Neural cell (in vitro differentiated cells): Measurements from ENCODE around the gene ZNF177. TPM values are rescaled to one million over a fixed set of nuclear protein-coding genes. Genes with fewer than 3 reads are reported as not detected.

Source experiments
- H2AFZ ChIP-seq: fragments of 200-600, 300-800 bp; sonication (generic), shearing (Covaris generic); 2 replicates; pipeline ENCODE4 v1.6.0; 2014; ENCODE audit warnings: low read depth, mild to moderate bottlenecking, antibody characterized with exemption, low read length, moderate library complexity
- H3F3A ChIP-seq: fragments of 200-600 bp; shearing (Covaris generic); 2 replicates; pipeline ENCODE4 v1.6.1; 2016; ENCODE audit warnings: mild to moderate bottlenecking, moderate library complexity, mixed read lengths, antibody characterized with exemption, low read length; ENCODE audit not compliant: insufficient read depth, poor library complexity, severe bottlenecking
- H3K27ac ChIP-seq: fragments of 200-600, 300-800 bp; sonication (generic), shearing (Covaris generic); 2 replicates; pipeline ENCODE4 v1.5.1; 2014; ENCODE audit warnings: mild to moderate bottlenecking, low read length, moderate library complexity
- H3K27me3 ChIP-seq: fragments of 300-800, 200-600 bp; sonication (generic), shearing (Covaris generic); 2 replicates; pipeline ENCODE4 v1.6.0; 2014; ENCODE audit warnings: mild to moderate bottlenecking, low read depth, low read length, moderate library complexity; ENCODE audit not compliant: insufficient read depth
- H3K36me3 ChIP-seq: fragments of 300-800, 200-600 bp; sonication (generic), shearing (Covaris generic); 2 replicates; pipeline ENCODE4 v1.5.1; 2014; ENCODE audit warnings: mild to moderate bottlenecking, antibody characterized with exemption, low read length, moderate library complexity; ENCODE audit not compliant: insufficient read depth
- H3K4me2 ChIP-seq: fragments of 300-800, 200-600 bp; sonication (generic), shearing (Covaris generic); 2 replicates; pipeline ENCODE4 v1.6.0; 2014; ENCODE audit warnings: mild to moderate bottlenecking, low read length
- H3K4me3 ChIP-seq: fragments of 300-800, 200-600 bp; sonication (generic), shearing (Covaris generic); 2 replicates; pipeline ENCODE4 v1.5.1; 2014; ENCODE audit warnings: mild to moderate bottlenecking, low read length, moderate library complexity
- H3K79me2 ChIP-seq: fragments of 200-600 bp; shearing (Covaris generic); replicated peaks from 2 replicates; pipeline ENCODE4 v1.6.0; 2014; ENCODE audit warnings: mild to moderate bottlenecking, low read length, moderate library complexity; ENCODE audit not compliant: insufficient read depth
- H3K9ac ChIP-seq: fragments of 300-800, 200-600 bp; sonication (generic), shearing (Covaris generic); 2 replicates; pipeline ENCODE4 v1.6.1; 2016; ENCODE audit warnings: mild to moderate bottlenecking, low read length, mixed read lengths
- H3K9me2 ChIP-seq: fragments of 200-600 bp; shearing (Covaris generic); 2 replicates; pipeline ENCODE4 v1.6.1; 2016; ENCODE audit warnings: mild to moderate bottlenecking, low read length, mixed read lengths; ENCODE audit not compliant: insufficient read depth
- H3K9me3 ChIP-seq: fragments of 200-600, 300-800 bp; sonication (generic), shearing (Covaris generic); 2 replicates; pipeline ENCODE4 v1.6.1; 2016; ENCODE audit warnings: mild to moderate bottlenecking, mixed run types, low read length, moderate library complexity, mixed read lengths
- H4K20me1 ChIP-seq: fragments of 200-600 bp; shearing (Covaris generic); 2 replicates; pipeline ENCODE4 v1.6.1; 2016; ENCODE audit warnings: mild to moderate bottlenecking, mixed run types; ENCODE audit not compliant: insufficient read depth
- CTCF ChIP-seq: fragments of 450-650 bp; IDR thresholded peaks from 2 replicates; pipeline ENCODE4 v1.5.1; 2014; ENCODE audit warnings: antibody characterized with exemption, mild to moderate bottlenecking, moderate library complexity; ENCODE audit not compliant: poor library complexity, severe bottlenecking
- EZH2 ChIP-seq: fragments of 200-600, 300-800 bp; shearing (Covaris generic), sonication (generic); IDR thresholded peaks from 2 replicates; pipeline ENCODE4 v1.6.1; 2014; ENCODE audit warnings: antibody characterized with exemption, low read length, borderline replicate concordance, mild to moderate bottlenecking; ENCODE audit not compliant: insufficient read depth, poor library complexity, severe bottlenecking
- polyA plus RNA-seq: library from polyadenylated mRNA; depleted of rRNA; stranded (reverse); fragments of >200 nt; gene quantifications from 2 replicates; pipeline ENCODE4 v1.2.3, GENCODE V29; 2014

Gene ZNF177
- polyA plus RNA-seq, 1 donor from 2014 or later, result 61.1 TPM

DNA sequence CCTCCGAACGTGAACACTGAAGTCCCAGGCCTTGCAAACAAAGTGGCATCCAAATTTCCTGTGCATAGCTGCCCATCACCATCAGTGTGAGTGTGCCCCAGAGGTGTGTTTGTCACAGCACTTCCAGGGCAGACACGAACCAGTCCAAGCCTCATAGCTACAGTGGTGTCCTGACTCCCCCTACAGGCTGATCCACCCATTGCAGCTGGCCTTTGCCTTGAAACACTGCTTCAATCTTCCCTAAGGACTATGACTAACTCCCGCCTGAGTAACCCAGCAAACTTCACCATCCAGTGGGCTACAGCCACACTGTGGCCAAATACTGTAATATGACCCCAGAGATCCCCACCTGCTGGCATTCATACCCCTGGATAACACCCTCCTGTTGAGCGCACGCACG lies 68.7 kb downstream of the ZNF177 start:
- no peak for TF ChIP-seq EZH2
- TF ChIP-seq CTCF, result peak; percentile 43
- Histone ChIP-seq H4K20me1 (no peaks in the 10 kb centered on the region), H3F3A (no peaks in the 10 kb centered on the region), H2AFZ (no peak overlapping the region), H3K9me3 (no peaks in the 10 kb centered on the region), H3K9me2 (no peaks in the 10 kb centered on the region), H3K27ac (no peak overlapping the region), H3K4me2 (no peak overlapping the region), H3K79me2 (peaks cover 32% of the 10 kb centered on the region), H3K36me3 (peaks cover 3% of the 10 kb centered on the region), H3K4me3 (no peak overlapping the region), H3K27me3 (no peaks in the 10 kb centered on the region), H3K9ac (no peak overlapping the region)

Other genes with a start within 250 kb of the ZNF177 start
- not detected in 2 replicates for gene OR7G1, start 247.2 kb upstream of the ZNF177 start, polyA plus RNA-seq
- not detected in 2 replicates for gene OR7G3, start 236.1 kb upstream of the ZNF177 start, polyA plus RNA-seq
- 14.5 and 18.5 TPM in 2 replicates for gene ZNF317, start 222.6 kb upstream of the ZNF177 start, polyA plus RNA-seq
- gene OR7D2, start 184.0 kb upstream of the ZNF177 start, polyA plus RNA-seq, result 0.09 and 0.30 TPM in 2 replicates
- gene OR7D4, start 143.4 kb upstream of the ZNF177 start, polyA plus RNA-seq, result not detected in 2 replicates
- gene OR7E24, start 112.1 kb upstream of the ZNF177 start, polyA plus RNA-seq, result not detected in 2 replicates
- 13.5 and 21.7 TPM in 2 replicates for gene ZNF699, start 53.2 kb upstream of the ZNF177 start, polyA plus RNA-seq
- 50.4 and 57.7 TPM in 2 replicates for gene ZNF559, start 38.8 kb upstream of the ZNF177 start, polyA plus RNA-seq
- 67.6 and 89.4 TPM in 2 replicates for gene ZNF266, start 72.6 kb downstream of the ZNF177 start, polyA plus RNA-seq
- gene ZNF560, start 135.6 kb downstream of the ZNF177 start, polyA plus RNA-seq, result 0.52 and 0.61 TPM in 2 replicates
- gene ZNF426, start 175.6 kb downstream of the ZNF177 start, polyA plus RNA-seq, result 12.2 and 14.3 TPM in 2 replicates
- gene ZNF121, start 221.5 kb downstream of the ZNF177 start, polyA plus RNA-seq, result 29.5 and 32.4 TPM in 2 replicates